Duodenal mucosa (tissue), 2 donors: ENCODE measurements around the gene C20orf204.

Experiments
- H3K27ac ChIP-seq: one replicate; pipeline ENCODE4 v1.7.0; 2013; ENCODE audit warnings: low read depth, low read length
- H3K27me3 ChIP-seq, 2 donors: one replicate each; pipeline ENCODE4 v1.7.0; 2013; ENCODE audit warnings: low read length in 2 of 2, control low read depth in 1 of 2; ENCODE audit not compliant: insufficient read depth in 2 of 2, control insufficient read depth in 1 of 2
- H3K36me3 ChIP-seq, 2 donors: one replicate each; pipeline ENCODE4 v1.7.0; 2013; ENCODE audit warnings: low read length in 2 of 2, control low read depth in 1 of 2; ENCODE audit not compliant: insufficient read depth in 2 of 2, control insufficient read depth in 1 of 2
- H3K4me1 ChIP-seq, 2 donors: one replicate each; pipeline ENCODE4 v1.7.0; 2013; ENCODE audit warnings: low read length in 2 of 2, control low read depth in 1 of 2; ENCODE audit not compliant: insufficient read depth in 2 of 2, control insufficient read depth in 1 of 2
- H3K4me3 ChIP-seq, 2 donors: one replicate each; pipeline ENCODE4 v1.7.0; 2013; ENCODE audit warnings: low read length in 2 of 2, low read depth in 1 of 2
- H3K9ac ChIP-seq, 2 donors: one replicate each; pipeline ENCODE4 v1.7.0; 2013; ENCODE audit warnings: low read length in 2 of 2, low read depth in 1 of 2
- H3K9me3 ChIP-seq, 2 donors: one replicate each; pipeline ENCODE4 v1.7.0; 2013; ENCODE audit warnings: low read length in 2 of 2, control low read depth in 1 of 2; ENCODE audit not compliant: control insufficient read depth in 1 of 2

C20orf204 gene

DNA sequence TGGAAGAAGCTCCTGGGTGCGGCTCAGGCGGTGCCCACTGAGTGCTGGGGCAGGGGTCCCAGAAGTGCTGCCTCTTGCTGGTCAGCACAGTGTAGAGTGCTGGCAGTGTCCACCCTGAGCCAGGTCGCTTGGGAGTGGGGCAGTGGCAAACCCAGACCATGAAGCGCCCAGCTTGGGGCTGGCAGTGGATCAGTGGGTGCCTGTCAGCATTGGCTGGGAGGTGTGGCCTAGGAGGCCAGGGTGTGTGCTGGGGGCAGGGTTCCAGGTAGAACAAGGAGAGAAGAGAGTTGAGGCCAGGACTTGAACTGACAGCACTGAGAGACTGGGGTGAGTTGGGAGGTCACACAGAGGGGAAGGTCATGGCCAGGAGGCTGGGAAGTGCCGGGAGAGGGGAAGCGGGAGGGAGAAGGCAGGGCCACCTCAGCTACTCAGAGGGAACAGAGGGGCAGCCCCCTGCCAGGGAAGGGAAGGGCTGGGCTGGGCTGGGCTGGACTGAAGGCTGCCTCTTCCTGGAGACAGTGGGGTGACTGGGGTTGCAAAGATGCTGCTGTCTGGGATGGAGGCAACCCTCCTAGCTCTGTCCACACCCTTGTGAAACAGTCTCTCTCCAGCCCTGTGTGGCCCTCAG is 31.1 kb downstream of the C20orf204 start:
- Histone ChIP-seq H3K4me1 (peaks cover 13 to 37% of the 10 kb centered on the region in 2 donors), H3K27ac (no peak overlapping the region), H3K4me3 (no peak overlapping the region), H3K9ac (no peak overlapping the region), H3K36me3 (no peaks in the 10 kb centered on the region), H3K9me3 (no peaks in the 10 kb centered on the region), H3K27me3 (no peaks in the 10 kb centered on the region)

DNA sequence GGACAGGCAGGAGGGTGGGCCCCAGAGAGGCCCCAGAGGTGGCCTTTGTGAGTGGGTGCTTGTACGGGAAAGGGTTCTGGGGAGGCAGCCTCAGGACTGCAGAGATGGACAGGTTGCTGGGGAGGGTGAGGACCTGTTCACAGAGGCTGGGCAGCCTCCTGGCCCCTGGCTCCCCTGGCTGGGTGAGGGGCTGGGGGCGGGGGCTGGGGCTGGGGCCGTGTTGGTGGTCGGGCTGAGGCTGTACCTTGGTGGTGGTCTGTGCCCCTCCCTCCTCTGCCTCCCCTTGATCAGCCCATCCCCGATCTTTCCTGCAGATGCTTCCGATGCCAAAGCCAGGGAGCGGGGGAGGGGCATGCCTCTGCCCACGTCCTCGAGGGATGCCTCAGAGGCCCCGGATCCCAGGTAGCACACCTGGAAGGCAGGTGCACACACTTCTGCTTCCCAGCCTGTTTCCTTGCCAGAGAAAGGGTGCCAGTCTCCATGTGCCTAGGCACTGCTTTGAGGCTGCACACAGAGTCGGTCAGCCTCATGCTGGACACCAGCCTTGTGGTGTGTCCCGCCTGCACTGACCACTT is 31.8 kb downstream of the C20orf204 start:
- peaks cover 9 to 32% of the 10 kb centered on the region in 2 donors for H3K4me1 ChIP-seq
- no peak overlapping the region for H3K27ac ChIP-seq
- H3K36me3 ChIP-seq: no peaks in the 10 kb centered on the region
- no peaks in the 10 kb centered on the region for H3K9me3 ChIP-seq
- no peak overlapping the region for H3K4me3 ChIP-seq
- H3K27me3 ChIP-seq: no peaks in the 10 kb centered on the region
- H3K9ac ChIP-seq: no peak overlapping the region

- no peaks in the 10 kb centered on the region for H3K36me3 ChIP-seq
- H3K27ac ChIP-seq: no peak overlapping the region
- no peak overlapping the region for H3K9ac ChIP-seq
- no peaks in the 10 kb centered on the region for H3K27me3 ChIP-seq
- peaks cover 9 to 28% of the 10 kb centered on the region in 2 donors for H3K4me1 ChIP-seq
- no peak overlapping the region for H3K4me3 ChIP-seq
- no peaks in the 10 kb centered on the region for H3K9me3 ChIP-seq
Observed at GRCh38 chr20:64068386-64069208, 32.6 kb downstream of the C20orf204 start.

DNA sequence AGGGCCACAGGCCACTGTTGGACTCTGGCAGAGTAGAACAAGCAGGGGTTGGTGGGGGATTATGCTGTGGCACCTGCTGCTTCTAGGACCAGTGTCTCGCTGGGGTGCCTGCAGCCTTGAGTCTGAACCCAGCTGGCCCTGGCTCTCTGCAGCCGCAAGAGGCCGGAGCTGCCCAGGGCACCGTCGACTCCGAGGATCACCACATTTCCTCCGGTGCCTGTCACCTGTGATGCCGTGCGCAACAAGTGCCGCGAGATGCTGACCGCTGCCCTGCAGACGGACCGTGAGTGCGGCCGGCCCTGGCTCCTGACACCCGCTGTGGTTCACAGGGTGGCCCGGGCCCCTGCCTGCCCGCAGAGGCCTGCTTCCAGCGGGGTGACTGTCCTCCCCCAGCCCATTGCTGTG is 33.2 kb downstream of the C20orf204 start:
- no peak overlapping the region for H3K4me3 ChIP-seq
- H3K27me3 ChIP-seq: no peaks in the 10 kb centered on the region
- H3K4me1 ChIP-seq: peaks cover 9 to 24% of the 10 kb centered on the region in 2 donors
- H3K9me3 ChIP-seq: no peaks in the 10 kb centered on the region
- H3K36me3 ChIP-seq: peaks cover 0 to 5% of the 10 kb centered on the region in 2 donors
- H3K9ac ChIP-seq: no peak overlapping the region
- no peak overlapping the region for H3K27ac ChIP-seq

- Histone ChIP-seq H3K36me3 (peaks cover 0 to 5% of the 10 kb centered on the region in 2 donors), H3K4me1 (peaks cover 9 to 24% of the 10 kb centered on the region in 2 donors), H3K27me3 (no peaks in the 10 kb centered on the region), H3K27ac (no peak overlapping the region), H3K4me3 (no peak overlapping the region), H3K9me3 (no peaks in the 10 kb centered on the region), H3K9ac (no peak overlapping the region)
Observed at GRCh38 chr20:64069614-64070243, 33.7 kb downstream of the C20orf204 start.

DNA sequence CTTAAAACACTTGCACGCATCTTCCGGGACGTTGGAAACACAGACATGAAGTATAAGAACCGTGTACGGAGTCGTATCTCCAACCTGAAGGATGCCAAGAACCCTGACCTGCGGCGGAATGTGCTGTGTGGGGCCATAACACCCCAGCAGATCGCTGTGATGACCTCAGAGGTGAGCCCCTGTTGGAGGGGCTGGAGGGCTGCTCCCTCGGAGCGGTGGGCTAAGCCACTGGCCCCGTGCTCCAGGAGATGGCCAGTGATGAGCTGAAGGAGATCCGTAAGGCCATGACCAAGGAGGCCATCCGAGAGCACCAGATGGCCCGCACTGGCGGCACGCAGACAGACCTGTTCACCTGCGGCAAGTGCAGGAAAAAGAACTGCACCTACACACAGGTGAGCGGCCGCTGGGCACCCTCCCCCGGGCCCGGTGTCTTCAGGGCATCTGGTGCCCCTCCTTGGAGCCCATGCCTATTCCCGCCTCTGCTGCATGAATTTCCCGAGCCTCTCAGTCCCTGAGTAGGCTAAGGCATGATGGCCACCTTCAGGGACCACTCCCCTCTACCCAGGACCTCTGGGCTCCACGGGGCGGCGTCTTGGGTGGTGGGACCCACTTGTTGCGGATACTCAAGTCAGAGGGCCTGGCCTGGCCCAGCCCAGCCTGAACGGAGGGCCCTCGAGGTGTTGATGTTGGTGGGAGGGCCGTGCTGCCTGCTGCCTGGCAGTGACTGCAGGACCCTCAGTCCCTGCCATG is 34.4 kb downstream of the C20orf204 start:
- no peak overlapping the region for H3K4me3 ChIP-seq
- H3K27ac ChIP-seq: no peak overlapping the region
- H3K4me1 ChIP-seq: peaks cover 9 to 24% of the 10 kb centered on the region in 2 donors
- peaks cover 0 to 10% of the 10 kb centered on the region in 2 donors for H3K36me3 ChIP-seq
- H3K9me3 ChIP-seq: no peaks in the 10 kb centered on the region
- no peak overlapping the region for H3K9ac ChIP-seq
- H3K27me3 ChIP-seq: no peaks in the 10 kb centered on the region

- Histone ChIP-seq H3K9me3 (no peaks in the 10 kb centered on the region), H3K27ac (no peak overlapping the region), H3K4me1 (peaks cover 0 to 12% of the 10 kb centered on the region in 2 donors), H3K9ac (no peak overlapping the region), H3K36me3 (peaks cover 0 to 10% of the 10 kb centered on the region in 2 donors), H3K4me3 (no peak overlapping the region), H3K27me3 (no peaks in the 10 kb centered on the region)
Observed at GRCh38 chr20:64071341-64072332, 35.7 kb downstream of the C20orf204 start.

GRCh38 chr20:64072498-64073063 is 36.6 kb downstream of the C20orf204 start:
- no peak overlapping the region for H3K27ac ChIP-seq
- H3K36me3 ChIP-seq: peaks cover 0 to 10% of the 10 kb centered on the region in 2 donors
- no peaks in the 10 kb centered on the region for H3K9me3 ChIP-seq
- H3K9ac ChIP-seq: no peak overlapping the region
- H3K4me1 ChIP-seq: peaks cover 0 to 8% of the 10 kb centered on the region in 2 donors
- H3K27me3 ChIP-seq: no peaks in the 10 kb centered on the region
- H3K4me3 ChIP-seq: no peak overlapping the region
